ENCODE data around the gene ORC2. TPM values are rescaled to one million over a fixed set of nuclear protein-coding genes. Genes with fewer than 3 reads are reported as not detected.

ORC2 gene
- total RNA-seq (ENCODE audit: low replicate concordance) = 12.7 and 17.4 TPM in 2 replicates

DNA sequence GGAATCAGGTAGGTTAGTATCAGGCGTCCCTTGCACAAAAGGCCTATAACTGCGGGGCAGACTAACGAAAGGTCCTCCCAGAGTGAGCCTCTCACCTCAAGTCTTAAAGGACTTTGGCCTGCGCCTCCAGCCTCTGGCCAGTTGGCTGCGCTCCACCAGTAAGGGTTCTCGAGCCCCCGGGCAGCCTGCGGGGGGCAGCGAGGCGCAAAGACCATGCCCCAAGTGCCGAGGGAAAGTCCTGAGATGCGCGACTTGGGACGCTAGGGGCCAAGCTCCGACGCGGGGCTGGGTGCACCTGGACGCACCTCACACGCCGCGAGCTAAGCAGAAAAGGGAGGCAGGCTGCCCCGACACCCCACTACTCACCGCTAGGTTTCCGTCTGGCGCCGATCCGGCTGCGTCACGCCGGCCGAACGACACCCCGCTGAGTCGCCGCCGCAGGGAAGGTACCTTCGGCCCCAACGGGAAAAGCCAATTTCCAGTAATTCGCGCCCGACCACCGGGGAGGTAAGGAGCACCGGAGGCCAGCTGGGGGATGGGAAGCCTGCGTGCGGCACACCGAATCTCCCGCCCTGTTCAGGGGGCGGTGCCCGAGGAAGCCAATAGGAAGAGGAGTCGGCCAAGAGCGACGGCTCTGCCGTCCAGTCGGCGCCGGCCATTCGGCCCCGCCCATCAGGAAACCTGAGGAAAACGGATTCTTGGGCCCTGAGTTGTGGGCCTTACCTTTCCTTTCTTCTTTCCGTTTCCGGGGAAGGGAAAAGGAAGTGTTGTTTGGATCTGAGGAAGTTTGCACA, at the start of gene ORC2:
ORC2 (minus strand) TSS at position 537 of the 794 bp plus-strand sequence. CDS start 5,537 bp downstream, outside the sequence.
- peak within 1 kb of the TSS; percentile 91 for H3K4me3 ChIP-seq (ENCODE audit: low read depth, low read length)
- TF ChIP-seq CTCF (IDR thresholded peaks at IDR 0.05; ENCODE audit: insufficient read depth, low read length) = peak; percentile 65
- DNase-seq (ENCODE audit: low read depth) = peak; percentile 94

DNA sequence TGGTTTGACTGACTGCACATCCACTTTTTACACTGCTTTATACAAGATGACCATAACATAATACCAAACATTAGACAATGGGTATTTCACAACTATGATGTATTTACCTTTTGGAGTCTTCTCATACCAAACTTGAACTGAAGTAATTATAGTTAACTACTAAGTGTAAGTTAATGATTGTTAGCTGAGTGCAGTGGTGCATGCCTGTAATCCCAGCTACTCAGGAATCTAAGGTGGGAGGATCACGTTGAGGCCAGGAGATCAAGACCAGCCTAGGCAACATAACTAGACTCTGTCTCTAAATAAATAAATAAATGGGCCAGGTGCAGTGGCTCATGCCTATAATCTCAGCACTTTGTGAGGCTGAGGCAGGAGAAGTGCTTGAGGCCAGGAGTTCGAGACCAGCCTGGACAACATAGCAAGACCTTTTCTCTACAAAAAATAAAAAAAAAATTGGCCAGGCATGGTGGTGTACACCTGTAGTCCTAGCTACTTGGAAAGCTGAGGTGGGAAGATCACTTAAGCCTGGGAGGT, 44.9 kb upstream of the ORC2 start:
- no peak overlapping the region for H3K4me3 ChIP-seq (ENCODE audit: low read depth, low read length)
- no peak for TF ChIP-seq CTCF (IDR thresholded peaks at IDR 0.05; ENCODE audit: insufficient read depth, low read length)
- DNase-seq (ENCODE audit: low read depth) = no peak

GRCh38 chr2:201007584-201007998, 44.1 kb upstream of the ORC2 start:
- H3K4me3 ChIP-seq (ENCODE audit: low read depth, low read length) = no peak overlapping the region
- DNase-seq (ENCODE audit: low read depth) = no peak
- no peak for TF ChIP-seq CTCF (IDR thresholded peaks at IDR 0.05; ENCODE audit: insufficient read depth, low read length)

- no peak for TF ChIP-seq CTCF (IDR thresholded peaks at IDR 0.05; ENCODE audit: insufficient read depth, low read length)
- DNase-seq (ENCODE audit: low read depth) = no peak
- H3K4me3 ChIP-seq (ENCODE audit: low read depth, low read length) = no peak overlapping the region
These were observed 43.2 kb upstream of the ORC2 start for GRCh38 chr2:201006704-201007103.

GRCh38 chr2:201004370-201004769, 40.9 kb upstream of the ORC2 start:
- no peak overlapping the region for H3K4me3 ChIP-seq (ENCODE audit: low read depth, low read length)
- no peak for DNase-seq (ENCODE audit: low read depth)
- no peak for TF ChIP-seq CTCF (IDR thresholded peaks at IDR 0.05; ENCODE audit: insufficient read depth, low read length)

DNA sequence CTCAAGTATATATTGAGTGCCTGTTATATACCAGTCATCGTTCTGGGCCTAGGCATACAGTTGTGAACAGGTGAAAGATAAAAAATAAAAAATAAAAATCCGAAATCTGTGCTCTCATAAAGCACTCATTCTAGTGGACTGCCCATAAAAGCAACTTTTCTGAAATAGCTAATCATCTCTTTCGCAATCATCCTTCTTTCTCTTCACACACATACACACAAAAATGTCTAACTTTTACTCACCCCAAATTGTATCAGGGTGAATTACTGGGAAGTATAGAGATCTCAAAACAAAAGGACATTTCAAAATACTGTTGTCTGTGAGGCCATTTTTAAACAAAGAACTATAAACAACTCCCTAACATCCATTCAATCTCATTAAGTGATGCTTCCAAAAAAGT, 29.6 kb upstream of the ORC2 start:
- H3K4me3 ChIP-seq (ENCODE audit: low read depth, low read length) = no peak overlapping the region
- peak; percentile 34 for DNase-seq (ENCODE audit: low read depth)
- no peak for TF ChIP-seq CTCF (IDR thresholded peaks at IDR 0.05; ENCODE audit: insufficient read depth, low read length)
